ENCODE measurements around the gene ZNF507.
"Not testable (repeated sequence)": the region's sequence is repeated elsewhere in the genome, so short reads cannot be mapped to it uniquely, and the experiment has no call there.

ZNF507 gene

GRCh38 chr19:32415246-32415645 lies 69.8 kb downstream of the ZNF507 start:
- DNase-seq: no peak

GRCh38 chr19:32415669-32416068 lies 70.3 kb downstream of the ZNF507 start:
- DNase-seq: no peak

GRCh38 chr19:32416749-32417456 lies 71.5 kb downstream of the ZNF507 start:
- no peak for DNase-seq

DNA sequence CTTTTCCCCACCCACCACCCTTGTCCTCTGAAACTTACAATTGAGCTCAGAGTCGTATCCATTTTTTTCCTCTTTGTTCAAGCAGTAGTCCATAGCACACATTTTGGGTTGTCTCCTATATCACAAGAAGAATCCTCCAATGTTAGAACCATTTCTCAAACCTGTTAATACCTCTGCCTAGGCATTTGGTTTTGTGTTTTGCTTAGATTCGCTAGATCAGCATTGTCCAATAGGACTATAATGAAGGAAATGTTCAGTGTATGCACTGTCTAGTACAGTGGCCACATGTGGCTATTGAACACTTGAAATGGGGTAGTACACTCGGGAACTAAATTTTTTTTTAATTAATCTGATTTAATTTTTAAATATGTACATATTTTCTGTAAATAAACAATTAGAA lies 72.7 kb downstream of the ZNF507 start:
- no peak for DNase-seq

- DNase-seq: no peak
Observed at GRCh38 chr19:32421589-32422361, 76.4 kb downstream of the ZNF507 start.

GRCh38 chr19:32422435-32422834 lies 77.0 kb downstream of the ZNF507 start:
- no peak for DNase-seq

DNA sequence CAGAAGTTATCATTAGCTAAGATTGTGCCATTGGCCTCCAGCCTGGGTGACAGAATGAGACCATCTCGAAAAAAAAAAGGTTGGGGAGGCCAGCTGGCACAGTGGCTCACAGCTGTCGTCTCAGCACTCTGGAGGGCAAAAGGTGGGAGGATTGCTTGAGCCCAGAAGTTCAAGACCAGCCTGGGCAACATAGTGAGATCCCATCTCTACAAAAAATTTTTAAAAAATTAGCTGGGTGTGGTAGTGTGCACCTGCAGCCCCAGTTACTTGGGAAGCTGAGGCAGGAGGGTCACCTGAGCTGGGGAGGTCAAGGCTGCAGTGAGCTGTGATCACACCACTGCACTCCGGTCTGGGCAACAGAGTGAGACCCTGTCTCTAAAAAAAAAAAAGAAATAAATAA lies 78.5 kb downstream of the ZNF507 start:
- not testable (repeated sequence) for DNase-seq

- DNase-seq: no peak
Observed at GRCh38 chr19:32427536-32427935, 82.1 kb downstream of the ZNF507 start.

- no peak for DNase-seq
Observed at GRCh38 chr19:32436692-32437091, 91.3 kb downstream of the ZNF507 start.

DNA sequence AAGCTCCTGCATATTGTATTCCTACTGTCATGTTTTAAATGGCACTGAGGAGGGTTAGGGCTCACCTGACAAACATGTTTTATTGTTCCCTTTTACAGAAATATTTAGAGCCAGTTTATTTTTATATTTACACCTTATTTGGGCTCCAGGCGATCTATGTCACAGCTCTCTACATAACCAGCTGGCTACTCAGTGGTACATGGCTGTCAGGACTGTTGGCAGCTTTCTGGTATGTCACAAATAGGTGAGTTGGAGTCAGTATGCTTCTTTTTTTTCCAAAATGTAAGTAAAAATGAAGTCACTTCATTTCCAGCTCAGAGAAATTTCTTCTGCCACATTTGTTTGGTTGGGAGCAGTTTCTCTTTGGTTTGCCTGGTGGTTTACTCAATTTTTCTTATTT lies 91.7 kb downstream of the ZNF507 start:
- DNase-seq: no peak
